Activated CD4-positive, alpha-beta T cell treated with anti-CD3 and anti-CD28 coated beads for 48 hours (primary cell): ENCODE data around the gene COL8A1.
A peak's percentile ranks its signal among the peaks of the same experiment; 100 is the strongest.

Source experiments
- DNase-seq: peaks from one replicate; pipeline ENCODE4 v3.0.0-alpha.2; 2020

The COL8A1 gene

GRCh38 chr3:99640214-99640851 lies 1.9 kb downstream of the COL8A1 start:
- DNase-seq: no peak

- no peak for DNase-seq
These were observed 3.1 kb downstream of the COL8A1 start for GRCh38 chr3:99641480-99641879.

GRCh38 chr3:99641982-99642381 lies 3.6 kb downstream of the COL8A1 start:
- DNase-seq: no peak

GRCh38 chr3:99644017-99644416 lies 5.6 kb downstream of the COL8A1 start:
- no peak for DNase-seq

- DNase-seq: no peak
These were observed 6.4 kb downstream of the COL8A1 start for GRCh38 chr3:99644746-99645145.

GRCh38 chr3:99645277-99646106 lies 7.1 kb downstream of the COL8A1 start:
- no peak for DNase-seq

GRCh38 chr3:99646107-99646435 lies 7.7 kb downstream of the COL8A1 start:
- no peak for DNase-seq

GRCh38 chr3:99647081-99647480 lies 8.7 kb downstream of the COL8A1 start:
- DNase-seq: no peak

GRCh38 chr3:99648101-99648500 lies 9.7 kb downstream of the COL8A1 start:
- no peak for DNase-seq

- no peak for DNase-seq
These were observed 10.1 kb downstream of the COL8A1 start for GRCh38 chr3:99648516-99648915.

- no peak for DNase-seq
These were observed 13.1 kb downstream of the COL8A1 start for GRCh38 chr3:99651531-99651930.

- no peak for DNase-seq
These were observed 18.2 kb downstream of the COL8A1 start for GRCh38 chr3:99656624-99657023.

GRCh38 chr3:99658274-99658673 lies 19.9 kb downstream of the COL8A1 start:
- no peak for DNase-seq

- peak; percentile 47 for DNase-seq
These were observed 20.6 kb downstream of the COL8A1 start for GRCh38 chr3:99659032-99659431.

GRCh38 chr3:99659951-99660350 lies 21.6 kb downstream of the COL8A1 start:
- no peak for DNase-seq

- DNase-seq: no peak
These were observed 24.6 kb downstream of the COL8A1 start for GRCh38 chr3:99662838-99663570.

- no peak for DNase-seq
These were observed 25.6 kb downstream of the COL8A1 start for GRCh38 chr3:99663977-99664376.

GRCh38 chr3:99665017-99665416 lies 26.6 kb downstream of the COL8A1 start:
- DNase-seq: no peak

GRCh38 chr3:99666201-99666600 lies 27.8 kb downstream of the COL8A1 start:
- no peak for DNase-seq

GRCh38 chr3:99668044-99668443 lies 29.6 kb downstream of the COL8A1 start:
- DNase-seq: no peak

GRCh38 chr3:99669879-99670555 lies 31.6 kb downstream of the COL8A1 start:
- no peak for DNase-seq

GRCh38 chr3:99670556-99670950 lies 32.2 kb downstream of the COL8A1 start:
- no peak for DNase-seq

GRCh38 chr3:99674086-99674789 lies 35.8 kb downstream of the COL8A1 start:
- DNase-seq: no peak
